H1 (cell line): ENCODE results near the gene XPO6. TPM values are rescaled to one million over a fixed set of nuclear protein-coding genes. Genes with fewer than 3 reads are reported as not detected.

Experiments
- CTCF ChIA-PET: fragments of 300-600 bp; sonication (Branson Sonifier 250); formaldehyde crosslinking; loops from one replicate; lab custom pipeline; 2021; ENCODE audit not compliant: partially characterized antibody; lab: Charles Lee
- POLR2A ChIA-PET: fragments of 300-600 bp; sonication (Branson Sonifier 250); formaldehyde crosslinking; loops from one replicate; lab custom pipeline; 2021; ENCODE audit warnings: inconsistent platforms; ENCODE audit not compliant: partially characterized antibody; lab: Charles Lee
- DNase-seq, 2 experiments: peaks; one replicate each; pipeline versions ENCODE4 v3.0.0 to v3.0.0-alpha.2; 2010 to 2022; ENCODE audit warnings: low spot score in 2 of 2, low read depth in 1 of 2, mixed read lengths in 1 of 2
- FAIRE-seq: peaks from 2 replicates; lab custom pipeline; 2011; peaks lifted over from hg19 to GRCh38; lab: Jason Lieb, UNC
- H2AFZ ChIP-seq: 2 replicates; pipeline ENCODE4 v1.8.1; 2012; ENCODE audit warnings: low read length, inconsistent platforms
- H2AK5ac ChIP-seq: 2 replicates; pipeline ENCODE4 v1.6.1; 2013; ENCODE audit warnings: low read depth, low read length
- H2BK120ac ChIP-seq: replicated peaks from 2 replicates; pipeline ENCODE3; 2013; ENCODE audit warnings: low read depth, low read length, inconsistent platforms
- H2BK12ac ChIP-seq: 2 replicates; pipeline ENCODE4 v1.6.1; 2013; ENCODE audit warnings: low read depth, low read length
- H2BK15ac ChIP-seq: 2 replicates; pipeline ENCODE4 v1.6.1; 2013; ENCODE audit warnings: low read length
- H2BK20ac ChIP-seq: 2 replicates; pipeline ENCODE4 v1.6.1; 2013; ENCODE audit warnings: low read length
- H2BK5ac ChIP-seq: 2 replicates; pipeline ENCODE4 v1.6.1; 2013; ENCODE audit warnings: low read depth, low read length
- H3K14ac ChIP-seq: 2 replicates; pipeline ENCODE4 v1.6.1; 2013; ENCODE audit warnings: inconsistent platforms; ENCODE audit not compliant: insufficient read length
- H3K18ac ChIP-seq: 2 replicates; pipeline ENCODE4 v1.6.1; 2013; ENCODE audit warnings: low read length; ENCODE audit errors: extremely low read depth
- H3K23ac ChIP-seq: 2 replicates; pipeline ENCODE4 v1.6.1; 2013; ENCODE audit warnings: inconsistent platforms; ENCODE audit not compliant: insufficient read length
- H3K23me2 ChIP-seq: 2 replicates; pipeline ENCODE4 v1.6.1; 2013; ENCODE audit warnings: low read depth, low read length
- H3K27ac ChIP-seq: 2 replicates; pipeline ENCODE4 v1.6.1; 2011; ENCODE audit warnings: low read depth, low read length, inconsistent platforms
- H3K27me3 ChIP-seq, 4 experiments: replicated peaks in 1 of 4; 1 replicate in 1 of 4; 2 replicates in 3 of 4; pipeline versions ENCODE4 v1.6.1 to v1.8.1; 2011 to 2013; ENCODE audit warnings: low read length in 3 of 4, mild to moderate bottlenecking in 3 of 4, inconsistent platforms in 2 of 4, mixed read lengths in 2 of 4, moderate library complexity in 1 of 4; ENCODE audit not compliant: control insufficient read depth in 3 of 4, insufficient read depth in 3 of 4; ENCODE audit errors: extremely low read depth in 1 of 4
- H3K36me3 ChIP-seq, 4 experiments: 2 replicates each; pipeline versions ENCODE4 v1.6.1 to v1.8.1; 2011 to 2013; ENCODE audit warnings: mild to moderate bottlenecking in 4 of 4, low read length in 3 of 4, moderate library complexity in 2 of 4, control low read depth in 1 of 4, inconsistent platforms in 1 of 4; ENCODE audit not compliant: insufficient read depth in 4 of 4, control insufficient read depth in 2 of 4
- H3K4ac ChIP-seq: replicated peaks from 2 replicates; pipeline ENCODE3; 2013; ENCODE audit warnings: low read length, low read depth, mixed read lengths, inconsistent platforms; ENCODE audit not compliant: insufficient read length
- H3K4me1 ChIP-seq, 4 experiments: replicated peaks in 1 of 4; 1 replicate in 1 of 4; 2 replicates in 3 of 4; pipeline versions ENCODE4 v1.6.1 to v1.8.1; 2011 to 2013; ENCODE audit warnings: low read length in 3 of 4, inconsistent platforms in 2 of 4, mixed read lengths in 1 of 4; ENCODE audit not compliant: insufficient read depth in 4 of 4, control insufficient read depth in 3 of 4
- H3K4me2 ChIP-seq, 2 experiments: 2 replicates each; pipeline versions ENCODE4 v1.6.1 to v1.8.1; 2011 to 2013; ENCODE audit warnings: low read depth in 2 of 2, low read length in 2 of 2, control low read depth in 1 of 2, inconsistent platforms in 1 of 2, mild to moderate bottlenecking in 1 of 2; ENCODE audit not compliant: insufficient read depth in 1 of 2
- H3K4me3 ChIP-seq, 4 experiments: fragments of 200-600, 300-600 bp in 1 of 4; sonication (generic), shearing (Covaris generic), sonication (Bioruptor Twin) in 1 of 4; 2 replicates each; pipeline versions ENCODE4 v1.5.1 to v1.8.1; 2011 to 2016; ENCODE audit warnings: low read length in 4 of 4, low read depth in 3 of 4, control low read depth in 2 of 4, inconsistent platforms in 2 of 4, mild to moderate bottlenecking in 2 of 4, mixed read lengths in 1 of 4, moderate library complexity in 1 of 4; ENCODE audit not compliant: insufficient read depth in 2 of 4; ENCODE audit errors: extremely low read depth in 1 of 4
- H3K56ac ChIP-seq: replicated peaks from 2 replicates; pipeline ENCODE3; 2013; ENCODE audit warnings: low read depth, mild to moderate bottlenecking, mixed read lengths, low read length, inconsistent platforms; ENCODE audit not compliant: insufficient read length
- H3K79me1 ChIP-seq: 2 replicates; pipeline ENCODE4 v1.6.1; 2013; ENCODE audit warnings: low read depth, low read length, control low read depth
- H3K79me2 ChIP-seq, 2 experiments: 2 replicates each; pipeline versions ENCODE4 v1.6.1 to v1.8.1; 2012 to 2013; ENCODE audit warnings: low read length in 2 of 2, mild to moderate bottlenecking in 2 of 2, inconsistent platforms in 1 of 2; ENCODE audit not compliant: insufficient read depth in 2 of 2, control insufficient read depth in 1 of 2
- H3K9ac ChIP-seq, 4 experiments: replicated peaks in 1 of 4; 1 replicate in 1 of 4; 2 replicates in 3 of 4; pipeline versions ENCODE4 v1.6.1 to v1.8.1; 2011 to 2013; ENCODE audit warnings: low read depth in 3 of 4, low read length in 3 of 4, control low read depth in 2 of 4, mild to moderate bottlenecking in 2 of 4, moderate library complexity in 2 of 4, inconsistent platforms in 1 of 4; ENCODE audit errors: extremely low read depth in 1 of 4
- H3K9me3 ChIP-seq, 2 experiments: 2 replicates each; pipeline versions ENCODE4 v1.6.1 to v1.8.1; 2012 to 2013; ENCODE audit warnings: mild to moderate bottlenecking in 2 of 2, moderate library complexity in 2 of 2, control low read depth in 1 of 2, inconsistent platforms in 1 of 2, low read depth in 1 of 2, low read length in 1 of 2, mixed read lengths in 1 of 2; ENCODE audit not compliant: insufficient read depth in 2 of 2
- H4K20me1 ChIP-seq, 2 experiments: replicated peaks in 1 of 2; 2 replicates each; pipeline versions ENCODE3 to v1.8.1; 2011 to 2013; ENCODE audit warnings: inconsistent platforms in 2 of 2, low read length in 2 of 2, mild to moderate bottlenecking in 1 of 2; ENCODE audit not compliant: insufficient read depth in 2 of 2, control insufficient read depth in 1 of 2
- H4K5ac ChIP-seq: 2 replicates; pipeline ENCODE4 v1.6.1; 2013; ENCODE audit warnings: low read length, low read depth, mixed read lengths, inconsistent platforms; ENCODE audit not compliant: insufficient read length
- H4K8ac ChIP-seq: 2 replicates; pipeline ENCODE4 v1.8.0; 2013; ENCODE audit warnings: mild to moderate bottlenecking, moderate library complexity, low read length, inconsistent platforms; ENCODE audit not compliant: insufficient read depth; ENCODE audit errors: extremely low read depth
- H4K91ac ChIP-seq: replicated peaks from 2 replicates; pipeline ENCODE3; 2013; ENCODE audit warnings: low read length, mixed read lengths, inconsistent platforms; ENCODE audit not compliant: insufficient read length
- ASH2L ChIP-seq: fragments of 200-600, 300-600 bp; sonication (generic); IDR thresholded peaks from one replicate; pipeline ENCODE4 v1.7.1; 2017; ENCODE audit warnings: low read length
- CBX8 ChIP-seq: fragments of 300-800, 300-1000 bp; sonication (generic); IDR thresholded peaks from 2 replicates; pipeline ENCODE4 v1.7.1; 2016; ENCODE audit warnings: low read depth, low read length, borderline replicate concordance
- CEBPB ChIP-seq: IDR thresholded peaks from 2 replicates; pipeline ENCODE4 v1.6.1; 2012; ENCODE audit warnings: low read depth, low read length
- HDAC2 ChIP-seq, 2 experiments: fragments of 300-600 bp in 1 of 2; sonication (generic) in 1 of 2; IDR thresholded peaks; 2 replicates each; pipeline ENCODE4 v1.6.1; 2011 to 2012; ENCODE audit warnings: low read depth in 2 of 2, low read length in 2 of 2, mild to moderate bottlenecking in 2 of 2, moderate library complexity in 2 of 2, borderline replicate concordance in 1 of 2, inconsistent platforms in 1 of 2
- JUN ChIP-seq: IDR thresholded peaks from 2 replicates; pipeline ENCODE4 v1.6.1; 2011; ENCODE audit warnings: low read depth, mild to moderate bottlenecking, improper control_type of control experiment, low read length
- JUND ChIP-seq: IDR thresholded peaks from 2 replicates; pipeline ENCODE4 v1.6.1; 2011; ENCODE audit warnings: mild to moderate bottlenecking, improper control_type of control experiment, low read length
- SAP30 ChIP-seq: fragments of 300-600 bp; sonication (generic); IDR thresholded peaks from 2 replicates; pipeline ENCODE4 v1.7.1; 2012; ENCODE audit warnings: low read length, moderate library complexity, mild to moderate bottlenecking, inconsistent platforms; ENCODE audit not compliant: insufficient read depth, insufficient replicate concordance
- TAF7 ChIP-seq: optimal IDR thresholded peaks from 2 replicates; pipeline ENCODE3; 2011; ENCODE audit warnings: low read depth, mild to moderate bottlenecking, inconsistent platforms, low read length, moderate library complexity, borderline replicate concordance
- YY1 ChIP-seq: IDR thresholded peaks from 2 replicates; pipeline ENCODE4 v1.6.1; 2011; ENCODE audit warnings: low read depth, mild to moderate bottlenecking, low read length
- WGBS, 2 experiments: shearing (Covaris generic) in 1 of 2; methylation state at CpG; one replicate each; pipeline versions ENCODE4 v1.1.6 to v1.1.7; 2013 to 2015; ENCODE audit warnings: low lambda C conversion rate in 2 of 2, mixed read lengths in 2 of 2, inconsistent platforms in 1 of 2, low coverage in 1 of 2, missing lambda C conversion rate in 1 of 2; ENCODE audit not compliant: insufficient replicate concordance in 2 of 2, insufficient coverage in 1 of 2, insufficient read length in 1 of 2; ENCODE audit errors: extremely low coverage in 1 of 2, missing lambda C conversion rate in 1 of 2; 5-methylcytosine and 5-hydroxymethylcytosine counted together
- polyA plus RNA-seq, 7 experiments: library from polyadenylated mRNA; depleted of rRNA in 3 of 7; stranded (reverse) in 5 of 7; unstranded in 2 of 7; fragments of >200 nt in 5 of 7; fragments of 200-250 nt in 2 of 7; gene quantifications; 1 replicate in 5 of 7; 2 replicates in 1 of 7; 4 replicates in 1 of 7; pipeline versions ENCODE4 v1.2.1 to v1.2.3, GENCODE V29; 2011 to 2013; ENCODE audit warnings: missing spikeins in 2 of 7, mixed read lengths in 2 of 7
- total RNA-seq: library from RNA; stranded (reverse); fragmentation: NEBNext Ultra II Directional; extraction: Animal tissue kit (Norgen Biotek cat#: 25700); gene quantifications from 2 replicates; pipeline ENCODE4 v1.2.1, GENCODE V29; 2021

The XPO6 gene
- total and polyA plus RNA-seq, 2 of the 8 experiments (the other 6 are each of a cell fraction or from before 2014, with no cell fraction given): 152 to 254 TPM

DNA sequence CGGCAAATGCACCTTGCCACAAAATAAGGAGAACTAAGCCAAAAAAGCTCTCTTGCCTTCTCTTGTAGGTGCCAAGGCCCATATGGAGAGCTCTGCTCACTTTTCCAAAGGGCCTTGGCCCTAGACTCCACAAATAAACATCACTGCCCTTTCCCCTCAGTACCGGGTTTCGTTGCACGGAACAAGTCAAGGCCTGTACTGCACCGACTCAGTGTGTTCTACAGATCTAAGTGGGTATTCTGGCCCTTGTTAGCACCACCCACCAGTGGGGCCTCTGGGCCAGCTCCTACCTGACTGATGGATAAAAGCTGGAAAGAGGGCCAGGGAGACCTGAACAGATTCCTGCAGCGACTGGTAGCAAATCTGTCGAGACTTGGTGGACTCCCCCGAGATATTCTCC is 104.5 kb downstream of the XPO6 start:
- H2AK5ac ChIP-seq: no peak overlapping the region
- DNase-seq (no peak), FAIRE-seq (no peak)
- H3K79me1 ChIP-seq: no peaks in the 10 kb centered on the region; the same call in 1 of the 2 replicates
- H4K5ac ChIP-seq: no peak overlapping the region
- H4K8ac ChIP-seq: no peak overlapping the region
- H3K27ac ChIP-seq: no peak overlapping the region
- WGBS, 2 experiments: 95% methylated on average over 8 of the region's 8 CpGs; no CpG with 5 or more reads in 1 of the 2 experiments
- H3K9ac ChIP-seq: no peak overlapping the region
- H4K20me1 ChIP-seq: peaks cover 4 to 7% of the 10 kb centered on the region in 2 experiments
- no peak overlapping the region for H2BK120ac ChIP-seq
- H2BK5ac ChIP-seq: no peak overlapping the region
- H2BK20ac ChIP-seq: no peak overlapping the region
- H3K27me3 ChIP-seq: no peaks in the 10 kb centered on the region
- no peak overlapping the region for H3K18ac ChIP-seq
- H3K4me2 ChIP-seq: no peak overlapping the region
- CTCF ChIA-PET: interaction anchor here (0.6 kb wide), 1 partner anchor 208 kb away, joined by 4 read pairs; no protein-coding TSS in a partner anchor
- no peaks in the 10 kb centered on the region for H3K4me1 ChIP-seq
- H3K23me2 ChIP-seq: no peaks in the 10 kb centered on the region
- H3K36me3 ChIP-seq: peaks cover 21 to 81% (median 59%) of the 10 kb centered on the region in 4 experiments
- H3K4ac ChIP-seq: no peak overlapping the region
- H3K4me3 ChIP-seq: no peak overlapping the region
- no peak overlapping the region for H3K23ac ChIP-seq
- POLR2A ChIA-PET: no interaction called here
- H2BK12ac ChIP-seq: no peak overlapping the region
- no peak overlapping the region for H3K14ac ChIP-seq
- H3K79me2 ChIP-seq: no peaks in the 10 kb centered on the region
- H3K56ac ChIP-seq: no peak overlapping the region
- TF ChIP-seq CBX8: no peak
- TF ChIP-seq ASH2L: no peak
- TF ChIP-seq TAF7: no peak
- TF ChIP-seq HDAC2 (IDR thresholded peaks at IDR 0.05; ENCODE audit: borderline replicate concordance in 1 of 2, low read depth in 2 of 2, low read length in 2 of 2): no peak
- no peak for TF ChIP-seq JUN
- TF ChIP-seq SAP30: no peak
- no peak for TF ChIP-seq YY1
- TF ChIP-seq CEBPB: no peak
- no peak for TF ChIP-seq JUND
- H4K91ac ChIP-seq: no peak overlapping the region
- no peak overlapping the region for H2BK15ac ChIP-seq
- no peak overlapping the region for H2AFZ ChIP-seq
- H3K9me3 ChIP-seq: no peaks in the 10 kb centered on the region
